Smooth muscle cell (in vitro differentiated cells): ENCODE measurements around the gene POLA2. TPM values are rescaled to one million over a fixed set of nuclear protein-coding genes. Genes with fewer than 3 reads are reported as not detected.

Experiments used
- polyA plus RNA-seq: library from polyadenylated mRNA; unstranded; fragments of >200 nt; fragmentation: Nextera tagmentation; extraction: Ambion mirVana; gene quantifications from 2 replicates; pipeline ENCODE4 v1.2.1, GENCODE V29; 2016
- total RNA-seq: library from RNA; depleted of rRNA; stranded (reverse); fragments of >200 nt; gene quantifications from 2 replicates; pipeline ENCODE4 v1.2.3, GENCODE V29; 2014

POLA2 gene
- total and polyA plus RNA-seq, 2 experiments from 2014 or later: 2.5 to 8.4 TPM

Other genes starting within 250 kb of the POLA2 start
- gene ARL2, start 247.8 kb upstream of the POLA2 start, total RNA-seq: 61.0 and 83.3 TPM in 2 replicates
- 116 and 122 TPM in 2 replicates for gene ARL2, start 247.8 kb upstream of the POLA2 start, polyA plus RNA-seq
- 9.4 and 14.8 TPM in 2 replicates for gene SNX15, start 234.5 kb upstream of the POLA2 start, total RNA-seq
- gene SNX15, start 234.5 kb upstream of the POLA2 start, polyA plus RNA-seq: 24.7 and 25.1 TPM in 2 replicates
- 7.4 and 7.6 TPM in 2 replicates for gene SAC3D1, start 220.8 kb upstream of the POLA2 start, total RNA-seq
- 26.2 and 33.3 TPM in 2 replicates for gene SAC3D1, start 220.8 kb upstream of the POLA2 start, polyA plus RNA-seq
- 1.0 and 1.8 TPM in 2 replicates for gene NAALADL1, start 203.4 kb upstream of the POLA2 start, total RNA-seq
- 2.0 and 7.0 TPM in 2 replicates for gene NAALADL1, start 203.4 kb upstream of the POLA2 start, polyA plus RNA-seq
- 8.0 and 8.3 TPM in 2 replicates for gene CDCA5, start 177.9 kb upstream of the POLA2 start, total RNA-seq
- gene CDCA5, start 177.9 kb upstream of the POLA2 start, polyA plus RNA-seq: 8.5 and 11.2 TPM in 2 replicates
- gene ZFPL1, start 177.7 kb upstream of the POLA2 start, total RNA-seq: 49.1 and 91.0 TPM in 2 replicates
- gene ZFPL1, start 177.7 kb upstream of the POLA2 start, polyA plus RNA-seq: 81.0 and 87.1 TPM in 2 replicates
- gene VPS51, start 165.7 kb upstream of the POLA2 start, total RNA-seq: 104 and 154 TPM in 2 replicates
- 55.2 and 65.0 TPM in 2 replicates for gene VPS51, start 165.7 kb upstream of the POLA2 start, polyA plus RNA-seq
- 16.8 and 26.9 TPM in 2 replicates for gene TM7SF2, start 150.1 kb upstream of the POLA2 start, total RNA-seq
- gene TM7SF2, start 150.1 kb upstream of the POLA2 start, polyA plus RNA-seq: 17.4 and 43.1 TPM in 2 replicates
- 9.1 and 13.8 TPM in 2 replicates for gene ZNHIT2, start 144.3 kb upstream of the POLA2 start, total RNA-seq
- gene ZNHIT2, start 144.3 kb upstream of the POLA2 start, polyA plus RNA-seq: 14.5 and 19.5 TPM in 2 replicates
- 373 and 509 TPM in 2 replicates for gene FAU, start 139.8 kb upstream of the POLA2 start, total RNA-seq
- gene FAU, start 139.8 kb upstream of the POLA2 start, polyA plus RNA-seq: 537 and 578 TPM in 2 replicates
- gene MRPL49, start 139.6 kb upstream of the POLA2 start, total RNA-seq: 28.2 and 43.0 TPM in 2 replicates
- 53.2 and 55.4 TPM in 2 replicates for gene MRPL49, start 139.6 kb upstream of the POLA2 start, polyA plus RNA-seq
- gene SYVN1, start 127.4 kb upstream of the POLA2 start, total RNA-seq: 39.9 and 52.0 TPM in 2 replicates
- 30.0 and 32.0 TPM in 2 replicates for gene SYVN1, start 127.4 kb upstream of the POLA2 start, polyA plus RNA-seq
- not detected in 2 replicates for gene SPDYC, start 91.7 kb upstream of the POLA2 start, total RNA-seq
- not detected in 2 replicates for gene SPDYC, start 91.7 kb upstream of the POLA2 start, polyA plus RNA-seq
- gene CAPN1, start 80.0 kb upstream of the POLA2 start, total RNA-seq: 93.0 and 126 TPM in 2 replicates
- gene CAPN1, start 80.0 kb upstream of the POLA2 start, polyA plus RNA-seq: 109 and 149 TPM in 2 replicates
- gene CDC42EP2, start 52.9 kb downstream of the POLA2 start, total RNA-seq: 0.94 and 4.0 TPM in 2 replicates
- gene CDC42EP2, start 52.9 kb downstream of the POLA2 start, polyA plus RNA-seq: 7.8 and 13.0 TPM in 2 replicates
- 40.1 and 40.5 TPM in 2 replicates for gene DPF2, start 71.9 kb downstream of the POLA2 start, total RNA-seq
- gene DPF2, start 71.9 kb downstream of the POLA2 start, polyA plus RNA-seq: 69.4 and 82.1 TPM in 2 replicates
- 0.49 TPM in 1 of 2 replicates, not detected in the other for gene TIGD3, start 92.8 kb downstream of the POLA2 start, total RNA-seq
- gene TIGD3, start 92.8 kb downstream of the POLA2 start, polyA plus RNA-seq: not detected in 2 replicates
- 0.81 and 2.2 TPM in 2 replicates for gene SLC25A45, start 120.7 kb downstream of the POLA2 start, total RNA-seq
- 3.4 and 7.7 TPM in 2 replicates for gene SLC25A45, start 120.7 kb downstream of the POLA2 start, polyA plus RNA-seq
- gene FRMD8, start 124.7 kb downstream of the POLA2 start, total RNA-seq: 16.7 and 19.1 TPM in 2 replicates
- gene FRMD8, start 124.7 kb downstream of the POLA2 start, polyA plus RNA-seq: 37.8 and 40.8 TPM in 2 replicates
- 142 and 155 TPM in 2 replicates for gene NEAT1, start 160.8 kb downstream of the POLA2 start, total RNA-seq
- 14.9 and 84.6 TPM in 2 replicates for gene NEAT1, start 160.8 kb downstream of the POLA2 start, polyA plus RNA-seq
- 7,019 and 7,386 TPM in 2 replicates for gene MALAT1, start 237.1 kb downstream of the POLA2 start, total RNA-seq
- 6,158 and 16,096 TPM in 2 replicates for gene MALAT1, start 237.1 kb downstream of the POLA2 start, polyA plus RNA-seq